HEK293 (cell line): ENCODE measurements around the gene TMED6.

Source experiments
- CTCF ChIA-PET: fragments of 350-600 bp; formaldehyde crosslinking; extraction: SDS; loops from one replicate; lab custom pipeline; 2021; ENCODE audit warnings: antibody characterized with exemption; lab: Yijun Ruan, JAX
- POLR2A ChIA-PET: fragments of 300-600 bp; formaldehyde crosslinking; extraction: SDS; loops from one replicate; lab custom pipeline; 2020; ENCODE audit warnings: antibody characterized with exemption, inconsistent platforms; lab: Yijun Ruan, JAX
- H3K27ac ChIP-seq: fragments of 200-500 bp; sonication (Bioruptor generic); 2 replicates; pipeline ENCODE4 v1.5.1; 2014; ENCODE audit warnings: low read depth, low read length, control low read depth, inconsistent platforms; ENCODE audit errors: extremely low read depth
- H3K36me3 ChIP-seq, 2 experiments: fragments of 200-500 bp in 1 of 2; sonication (Bioruptor generic) in 1 of 2; 1 replicate in 1 of 2; 2 replicates in 1 of 2; pipeline ENCODE4 v1.5.1; 2014 to 2017; ENCODE audit warnings: inconsistent platforms in 2 of 2, low read length in 2 of 2; ENCODE audit not compliant: control insufficient read depth in 2 of 2, insufficient read depth in 1 of 2
- H3K4me1 ChIP-seq: fragments of 200-500 bp; sonication (Bioruptor generic); 2 replicates; pipeline ENCODE4 v1.5.1; 2014; ENCODE audit warnings: mild to moderate bottlenecking, low read length, inconsistent platforms; ENCODE audit not compliant: control insufficient read depth, insufficient read depth
- H3K4me3 ChIP-seq: 2 replicates; pipeline ENCODE4 v1.5.1; 2011; ENCODE audit warnings: low read depth, mild to moderate bottlenecking, control low read depth, low read length, moderate library complexity
- H3K9me3 ChIP-seq: fragments of 200-500 bp; sonication (Bioruptor generic); 2 replicates; pipeline ENCODE4 v1.5.1; 2014; ENCODE audit warnings: low read depth, low read length, inconsistent platforms; ENCODE audit not compliant: control insufficient read depth, insufficient read depth
- BCL11A ChIP-seq: fragments of 450-650 bp; formaldehyde crosslinking; IDR thresholded peaks from 2 replicates; pipeline ENCODE4 v1.5.1; 2016; ENCODE audit warnings: low read depth, missing biosample characterization, missing genetic modification characterization
- BCL11B ChIP-seq: fragments of 450-650 bp; formaldehyde crosslinking; IDR thresholded peaks from 2 replicates; pipeline ENCODE4 v1.5.1; 2016; ENCODE audit warnings: low read depth, missing biosample characterization, missing genetic modification characterization
- GLIS1 ChIP-seq: fragments of 450-650 bp; formaldehyde crosslinking; IDR thresholded peaks from 2 replicates; pipeline ENCODE4 v1.5.1; 2016; ENCODE audit warnings: missing biosample characterization, missing genetic modification characterization
- GLIS2 ChIP-seq: fragments of 450-650 bp; formaldehyde crosslinking; IDR thresholded peaks from 2 replicates; pipeline ENCODE4 v1.5.1; 2016; ENCODE audit warnings: missing biosample characterization, missing genetic modification characterization
- MZF1 ChIP-seq: fragments of 450-650 bp; formaldehyde crosslinking; IDR thresholded peaks from 2 replicates; pipeline ENCODE4 v1.5.1; 2017; ENCODE audit warnings: missing biosample characterization, missing genetic modification characterization, borderline replicate concordance
- OSR2 ChIP-seq: fragments of 450-650 bp; formaldehyde crosslinking; IDR thresholded peaks from 2 replicates; pipeline ENCODE4 v1.5.1; 2016; ENCODE audit warnings: missing biosample characterization, missing genetic modification characterization
- ZBTB20 ChIP-seq: fragments of 450-650 bp; formaldehyde crosslinking; IDR thresholded peaks from 2 replicates; pipeline ENCODE4 v1.5.1; 2016; ENCODE audit warnings: missing biosample characterization, missing genetic modification characterization
- ZBTB48 ChIP-seq: fragments of 450-650 bp; formaldehyde crosslinking; IDR thresholded peaks from 2 replicates; pipeline ENCODE4 v1.5.1; 2016; ENCODE audit warnings: missing biosample characterization, missing genetic modification characterization
- ZBTB7A ChIP-seq: fragments of 450-650 bp; formaldehyde crosslinking; IDR thresholded peaks from 2 replicates; pipeline ENCODE4 v1.5.1; 2016; ENCODE audit warnings: low read depth, missing biosample characterization, missing genetic modification characterization
- ZFP69B ChIP-seq: fragments of 450-650 bp; formaldehyde crosslinking; IDR thresholded peaks from 2 replicates; pipeline ENCODE4 v1.5.1; 2016; ENCODE audit warnings: missing biosample characterization, missing genetic modification characterization
- ZNF114 ChIP-seq: fragments of 450-650 bp; formaldehyde crosslinking; IDR thresholded peaks from 2 replicates; pipeline ENCODE4 v1.5.0; 2017; ENCODE audit warnings: missing biosample characterization, missing genetic modification characterization
- ZNF133 ChIP-seq: fragments of 450-650 bp; formaldehyde crosslinking; IDR thresholded peaks from 2 replicates; pipeline ENCODE4 v1.5.1; 2016; ENCODE audit warnings: missing biosample characterization, missing genetic modification characterization
- ZNF157 ChIP-seq: fragments of 450-650 bp; formaldehyde crosslinking; IDR thresholded peaks from 2 replicates; pipeline ENCODE4 v1.5.1; 2016; ENCODE audit warnings: missing biosample characterization, missing genetic modification characterization
- ZNF211 ChIP-seq: fragments of 450-650 bp; formaldehyde crosslinking; IDR thresholded peaks from 2 replicates; pipeline ENCODE4 v1.5.1; 2016; ENCODE audit warnings: low read depth, missing biosample characterization, missing genetic modification characterization
- ZNF311 ChIP-seq: fragments of 450-650 bp; formaldehyde crosslinking; IDR thresholded peaks from 2 replicates; pipeline ENCODE4 v1.5.1; 2017; ENCODE audit warnings: missing biosample characterization, missing genetic modification characterization, borderline replicate concordance
- ZNF423 ChIP-seq: fragments of 450-650 bp; formaldehyde crosslinking; IDR thresholded peaks from 2 replicates; pipeline ENCODE4 v1.5.1; 2016; ENCODE audit warnings: missing biosample characterization, missing genetic modification characterization
- ZNF560 ChIP-seq: fragments of 450-650 bp; formaldehyde crosslinking; IDR thresholded peaks from 2 replicates; pipeline ENCODE4 v1.5.1; 2017; ENCODE audit warnings: missing biosample characterization, missing genetic modification characterization, borderline replicate concordance
- ZNF580 ChIP-seq: fragments of 450-650 bp; formaldehyde crosslinking; IDR thresholded peaks from 2 replicates; pipeline ENCODE4 v1.5.1; 2016; ENCODE audit warnings: missing biosample characterization, missing genetic modification characterization
- ZNF585B ChIP-seq: fragments of 450-650 bp; formaldehyde crosslinking; IDR thresholded peaks from 2 replicates; pipeline ENCODE4 v1.5.1; 2016; ENCODE audit warnings: missing biosample characterization, missing genetic modification characterization
- ZNF600 ChIP-seq: fragments of 450-650 bp; formaldehyde crosslinking; IDR thresholded peaks from 2 replicates; pipeline ENCODE4 v1.5.1; 2016; ENCODE audit warnings: missing biosample characterization, missing genetic modification characterization
- ZNF654 ChIP-seq: fragments of 450-650 bp; formaldehyde crosslinking; IDR thresholded peaks from 2 replicates; pipeline ENCODE4 v1.5.1; 2016; ENCODE audit warnings: low read depth, missing biosample characterization, missing genetic modification characterization
- ZNF677 ChIP-seq: fragments of 450-650 bp; IDR thresholded peaks from 2 replicates; pipeline ENCODE4 v1.5.0; 2018; ENCODE audit warnings: missing biosample characterization, mild to moderate bottlenecking, missing genetic modification characterization, moderate library complexity
- ZNF768 ChIP-seq: fragments of 450-650 bp; formaldehyde crosslinking; IDR thresholded peaks from 2 replicates; pipeline ENCODE4 v1.5.1; 2018; ENCODE audit warnings: missing biosample characterization, mild to moderate bottlenecking, missing genetic modification characterization
- ZNF785 ChIP-seq: fragments of 450-650 bp; formaldehyde crosslinking; IDR thresholded peaks from 2 replicates; pipeline ENCODE4 v1.5.1; 2016; ENCODE audit warnings: missing biosample characterization, missing genetic modification characterization
- ZNF837 ChIP-seq: fragments of 450-650 bp; formaldehyde crosslinking; IDR thresholded peaks from 2 replicates; pipeline ENCODE4 v1.5.1; 2016; ENCODE audit warnings: missing biosample characterization, missing genetic modification characterization
- ZSCAN4 ChIP-seq: fragments of 450-650 bp; formaldehyde crosslinking; IDR thresholded peaks from 2 replicates; pipeline ENCODE4 v1.5.1; 2017; ENCODE audit warnings: missing biosample characterization, missing genetic modification characterization

TMED6 gene

GRCh38 chr16:69318911-69319289 is 32.7 kb downstream of the TMED6 start:
- no peaks in the 10 kb centered on the region for H3K4me1 ChIP-seq
- H3K27ac ChIP-seq: no peak overlapping the region
- H3K36me3 ChIP-seq: peaks cover 20 to 94% of the 10 kb centered on the region in 2 experiments; a peak in 2 of 3 replicates
- ChIA-PET POLR2A (no interaction called here), CTCF (interaction anchor here (0.6 kb wide), 2 partner anchors 65 to 93 kb away, joined by 3 to 5 read pairs; no protein-coding TSS in a partner anchor)
- no peak for TF ChIP-seq ZNF560 (tag by site-specific recombination)
- TF ChIP-seq ZNF114 (tag by site-specific recombination): no peak
- no peak for TF ChIP-seq ZBTB48 (tag by site-specific recombination)
- no peak for TF ChIP-seq ZSCAN4
- no peak for TF ChIP-seq ZNF837
- TF ChIP-seq ZNF423 (tag by site-specific recombination): no peak
- peak; percentile 18; the same call in 1 of the 2 replicates for TF ChIP-seq BCL11B (tag by site-specific recombination)
- TF ChIP-seq BCL11A (tag by site-specific recombination): peak; percentile 74; the same call in 1 of the 2 replicates
- TF ChIP-seq ZFP69B (tag by site-specific recombination): no peak
- no peak for TF ChIP-seq ZNF580 (tag by site-specific recombination)
- no peak for TF ChIP-seq ZNF311
- TF ChIP-seq MZF1 (tag by site-specific recombination): no peak
- H3K9me3 ChIP-seq: no peaks in the 10 kb centered on the region
- H3K4me3 ChIP-seq: no peak overlapping the region

- no peak overlapping the region for H3K4me3 ChIP-seq
- no peaks in the 10 kb centered on the region for H3K9me3 ChIP-seq
- H3K4me1 ChIP-seq: no peaks in the 10 kb centered on the region
- no peak overlapping the region for H3K27ac ChIP-seq
- 0 out of 2 replicates have a peak, but pooled peaks have one; percentile 14 for TF ChIP-seq GLIS2 (tag by site-specific recombination)
- no peak for TF ChIP-seq ZBTB20
- peak; percentile 72 for TF ChIP-seq ZNF677 (tag by site-specific recombination)
- peak; percentile 40; the same call in 1 of the 2 replicates for TF ChIP-seq GLIS1 (tag by site-specific recombination)
- no peak for TF ChIP-seq OSR2 (tag by site-specific recombination)
- TF ChIP-seq, all 188 proteins: peak for 3
- peaks cover 17 to 94% of the 10 kb centered on the region in 2 experiments; a peak in 2 of 3 replicates for H3K36me3 ChIP-seq
- ChIA-PET POLR2A (interaction anchor here (1.0 kb wide), 1 partner anchor 9 kb away, joined by 8 read pairs; no protein-coding TSS in a partner anchor), CTCF (interaction anchor here (0.6 to 0.7 kb wide), 4 partner anchors 23 to 133 kb away, joined by 3 to 5 read pairs (median 4); no protein-coding TSS in a partner anchor)
These were observed 33.2 kb downstream of the TMED6 start for GRCh38 chr16:69318177-69318910.

- H3K9me3 ChIP-seq: no peaks in the 10 kb centered on the region
- no peaks in the 10 kb centered on the region for H3K4me1 ChIP-seq
- TF ChIP-seq ZNF157 (tag by site-specific recombination) (no peak), ZNF768 (tag by site-specific recombination) (no peak), ZNF654 (tag by site-specific recombination) (no peak), ZNF785 (no peak), ZNF600 (tag by site-specific recombination) (no peak), ZNF585B (tag by site-specific recombination) (no peak), ZBTB7A (tag by site-specific recombination) (no peak), ZNF133 (no peak), ZNF211 (no peak)
- POLR2A ChIA-PET: no interaction called here
- H3K36me3 ChIP-seq: peaks cover 14 to 81% of the 10 kb centered on the region in 2 experiments; a peak in 2 of 3 replicates
- CTCF ChIA-PET: no interaction called here
- H3K4me3 ChIP-seq: no peak overlapping the region
- H3K27ac ChIP-seq: no peak overlapping the region
These were observed 35.0 kb downstream of the TMED6 start for GRCh38 chr16:69316595-69317034.
